KMS-11 (cell line): ENCODE results near the gene SEC24C.
"Not testable (repeated sequence)": the region's sequence is repeated elsewhere in the genome, so short reads cannot be mapped to it uniquely, and the experiment has no call there.

Experiments
- H2AFZ ChIP-seq: fragments of 200-600 bp; sonication (generic); 2 replicates; pipeline ENCODE4 v1.6.1; 2016; ENCODE audit warnings: antibody characterized with exemption, mixed run types, low read depth
- H3K27ac ChIP-seq: fragments of 200-600 bp; sonication (generic); 2 replicates; pipeline ENCODE4 v1.6.1; 2016; ENCODE audit warnings: mild to moderate bottlenecking, mixed run types
- H3K27me3 ChIP-seq: fragments of 200-600 bp; sonication (generic); 2 replicates; pipeline ENCODE4 v1.6.1; 2017; ENCODE audit warnings: mild to moderate bottlenecking, low read depth, mixed run types, moderate library complexity; ENCODE audit not compliant: insufficient read depth
- H3K36me3 ChIP-seq: fragments of 200-600 bp; sonication (generic); 2 replicates; pipeline ENCODE4 v1.6.1; 2017; ENCODE audit warnings: mild to moderate bottlenecking, mixed run types; ENCODE audit not compliant: insufficient read depth
- H3K4me1 ChIP-seq: fragments of 200-600 bp; sonication (generic); 2 replicates; pipeline ENCODE4 v1.6.1; 2016; ENCODE audit warnings: mild to moderate bottlenecking, low read depth, mixed run types; ENCODE audit not compliant: poor library complexity, severe bottlenecking
- H3K4me2 ChIP-seq: fragments of 200-600 bp; sonication (generic); 2 replicates; pipeline ENCODE4 v1.7.0; 2016; ENCODE audit warnings: mild to moderate bottlenecking, mixed run types
- H3K4me3 ChIP-seq: fragments of 200-600 bp; sonication (generic); IDR thresholded peaks from 2 replicates; pipeline ENCODE4 v1.6.1; 2017; ENCODE audit warnings: low read depth, low read length, mixed read lengths; ENCODE audit not compliant: insufficient read depth
- H3K79me2 ChIP-seq: fragments of 200-600 bp; sonication (generic); 2 replicates; pipeline ENCODE4 v1.6.1; 2016; ENCODE audit warnings: low read depth, mixed run types; ENCODE audit not compliant: insufficient read depth
- H3K9ac ChIP-seq: fragments of 200-600 bp; sonication (generic); 2 replicates; pipeline ENCODE4 v1.6.1; 2016; ENCODE audit warnings: mild to moderate bottlenecking, mixed run types
- H4K20me1 ChIP-seq: fragments of 200-600 bp; sonication (generic); 2 replicates; pipeline ENCODE4 v1.6.1; 2016; ENCODE audit warnings: mild to moderate bottlenecking, mixed run types; ENCODE audit not compliant: insufficient read depth
- CTCF ChIP-seq: fragments of 200-600 bp; sonication (generic); conservative IDR thresholded peaks from 2 replicates; pipeline ENCODE4 v1.6.1; 2017; ENCODE audit warnings: low read depth, mild to moderate bottlenecking, antibody characterized with exemption, low read length, moderate library complexity, mixed read lengths

Gene SEC24C

GRCh38 chr10:73790886-73791625 is 46.9 kb downstream of the SEC24C start:
- Histone ChIP-seq H3K4me3 (no peak overlapping the region), H3K79me2 (peaks cover 6% of the 10 kb centered on the region; the same call in 1 of the 2 replicates), H2AFZ (no peak overlapping the region), H4K20me1 (no peaks in the 10 kb centered on the region), H3K4me1 (peaks cover 11% of the 10 kb centered on the region), H3K36me3 (no peaks in the 10 kb centered on the region), H3K27me3 (no peaks in the 10 kb centered on the region), H3K9ac (no peak overlapping the region), H3K27ac (no peak overlapping the region), H3K4me2 (no peak overlapping the region)
- no peak for TF ChIP-seq CTCF

GRCh38 chr10:73791871-73792400 is 47.8 kb downstream of the SEC24C start:
- Histone ChIP-seq H4K20me1 (no peaks in the 10 kb centered on the region), H3K36me3 (no peaks in the 10 kb centered on the region), H3K4me1 (peaks cover 7% of the 10 kb centered on the region), H3K27ac (no peak overlapping the region), H2AFZ (no peak overlapping the region), H3K79me2 (peaks cover 6% of the 10 kb centered on the region; the same call in 1 of the 2 replicates), H3K4me2 (no peak overlapping the region), H3K4me3 (no peak overlapping the region), H3K9ac (no peak overlapping the region), H3K27me3 (no peaks in the 10 kb centered on the region)
- TF ChIP-seq CTCF, result no peak

GRCh38 chr10:73793456-73793855 is 49.3 kb downstream of the SEC24C start:
- H3K4me3 ChIP-seq, result no peak overlapping the region
- H3K4me1 ChIP-seq, result no peaks in the 10 kb centered on the region
- no peaks in the 10 kb centered on the region for H3K79me2 ChIP-seq
- no peak overlapping the region for H3K27ac ChIP-seq
- no peaks in the 10 kb centered on the region for H3K36me3 ChIP-seq
- H4K20me1 ChIP-seq, result no peaks in the 10 kb centered on the region
- H2AFZ ChIP-seq, result no peak overlapping the region
- no peak overlapping the region for H3K4me2 ChIP-seq
- no peaks in the 10 kb centered on the region for H3K27me3 ChIP-seq
- H3K9ac ChIP-seq, result no peak overlapping the region
- no peak for TF ChIP-seq CTCF

DNA sequence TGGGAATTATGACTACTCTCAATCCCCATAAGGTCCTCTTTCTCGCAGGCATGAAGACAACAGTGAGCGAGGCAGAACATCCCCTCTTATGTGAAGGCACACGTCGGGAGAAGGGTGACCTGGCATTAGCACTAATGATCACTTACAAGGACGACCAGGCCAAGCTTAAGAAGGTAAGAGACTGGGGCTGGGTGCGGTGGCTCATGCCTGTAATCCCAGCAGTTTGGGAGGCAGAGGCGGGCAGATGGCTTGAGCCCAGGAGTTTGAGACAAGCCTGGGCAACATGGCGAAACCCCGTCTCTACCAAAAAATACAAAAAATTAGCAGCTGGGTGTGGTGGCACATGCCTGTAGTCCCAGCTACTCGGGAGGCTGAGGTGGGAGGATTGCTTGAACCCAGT is 51.3 kb downstream of the SEC24C start:
- not testable (repeated sequence) for H3K36me3 ChIP-seq, H2AFZ ChIP-seq, H3K4me1 ChIP-seq, H4K20me1 ChIP-seq, H3K4me3 ChIP-seq, H3K4me2 ChIP-seq, H3K9ac ChIP-seq, H3K27me3 ChIP-seq, H3K27ac ChIP-seq, H3K79me2 ChIP-seq

GRCh38 chr10:73796035-73796434 is 51.9 kb downstream of the SEC24C start:
- not testable (repeated sequence) for H3K27me3 ChIP-seq, H4K20me1 ChIP-seq, H3K9ac ChIP-seq, H3K4me3 ChIP-seq, H3K27ac ChIP-seq, H3K36me3 ChIP-seq, H2AFZ ChIP-seq, H3K4me2 ChIP-seq, H3K4me1 ChIP-seq, H3K79me2 ChIP-seq
